Neural crest cell (in vitro differentiated cells): ENCODE data around the gene UVRAG. TPM values are rescaled to one million over a fixed set of nuclear protein-coding genes. Genes with fewer than 3 reads are reported as not detected.

Experiments
- DNase-seq: peaks from one replicate; pipeline ENCODE4 v3.0.0; 2021; ENCODE audit warnings: low read depth, mixed read lengths, low spot score
- H3K27ac Mint-ChIP-seq: one replicate; pipeline ENCODE4 v1.8.0; 2021; ENCODE audit warnings: mild to moderate bottlenecking, mixed read lengths; ENCODE audit not compliant: unreplicated experiment
- H3K27me3 Mint-ChIP-seq: 2 replicates; pipeline ENCODE4 v1.8.0; 2021; ENCODE audit warnings: low read depth, mild to moderate bottlenecking, mixed read lengths
- H3K36me3 Mint-ChIP-seq: 2 replicates; pipeline ENCODE4 v1.8.0; 2021; ENCODE audit warnings: low read depth, mild to moderate bottlenecking, mixed read lengths
- H3K4me1 Mint-ChIP-seq: 2 replicates; pipeline ENCODE4 v1.8.0; 2021; ENCODE audit warnings: mixed read lengths
- H3K4me3 Mint-ChIP-seq: one replicate; pipeline ENCODE4 v1.8.0; 2021; ENCODE audit warnings: mild to moderate bottlenecking, mixed read lengths
- H3K9me3 Mint-ChIP-seq: 2 replicates; pipeline ENCODE4 v1.8.0; 2021; ENCODE audit warnings: mixed read lengths
- CTCF ChIP-seq: fragments of 200-600 bp; sonication (generic); conservative IDR thresholded peaks from 2 replicates; pipeline ENCODE4 v1.5.0; 2021; ENCODE audit warnings: antibody characterized with exemption, mild to moderate bottlenecking
- total RNA-seq: library from RNA; stranded (reverse); gene quantifications from 2 replicates; pipeline ENCODE4 v1.2.1, GENCODE V29; 2021

UVRAG gene
- total RNA-seq, 1 donor from 2014 or later, result 29.0 TPM

GRCh38 chr11:76148941-76149613 lies 334.1 kb downstream of the UVRAG start:
- Mint-ChIP-seq H3K27me3 (peaks cover 3% of the 10 kb centered on the region), H3K36me3 (peaks cover 3% of the 10 kb centered on the region), H3K4me1 (peaks cover 23% of the 10 kb centered on the region), H3K27ac (no peak overlapping the region), H3K9me3 (no peaks in the 10 kb centered on the region), H3K4me3 (no peak overlapping the region)
- DNase-seq, result no peak
- TF ChIP-seq CTCF, result no peak

GRCh38 chr11:76149713-76150112 lies 334.7 kb downstream of the UVRAG start:
- TF ChIP-seq CTCF, result no peak
- Mint-ChIP-seq H3K27me3 (peaks cover 3% of the 10 kb centered on the region), H3K36me3 (peaks cover 3% of the 10 kb centered on the region), H3K4me3 (no peak overlapping the region), H3K27ac (peak overlapping the region; percentile 46), H3K4me1 (peaks cover 24% of the 10 kb centered on the region), H3K9me3 (no peaks in the 10 kb centered on the region)
- no peak for DNase-seq

- no peak for DNase-seq
- Mint-ChIP-seq H3K27ac (no peak overlapping the region), H3K4me1 (peaks cover 24% of the 10 kb centered on the region), H3K27me3 (peaks cover 3% of the 10 kb centered on the region), H3K4me3 (no peak overlapping the region), H3K36me3 (peaks cover 3% of the 10 kb centered on the region), H3K9me3 (no peaks in the 10 kb centered on the region)
- TF ChIP-seq CTCF, result no peak
Measured at GRCh38 chr11:76150141-76150540, 335.1 kb downstream of the UVRAG start.

GRCh38 chr11:76151556-76152085 lies 336.6 kb downstream of the UVRAG start:
- DNase-seq, result no peak
- no peaks in the 10 kb centered on the region for H3K36me3 Mint-ChIP-seq

GRCh38 chr11:76152086-76152681 lies 337.2 kb downstream of the UVRAG start:
- Mint-ChIP-seq H3K27ac (peak overlapping the region; percentile 60), H3K9me3 (no peaks in the 10 kb centered on the region), H3K36me3 (no peaks in the 10 kb centered on the region), H3K4me3 (peak overlapping the region; percentile 43), H3K4me1 (peaks cover 24% of the 10 kb centered on the region), H3K27me3 (peaks cover 5% of the 10 kb centered on the region)
- peak; percentile 89 for TF ChIP-seq CTCF
- DNase-seq, result peak; percentile 76

More at GRCh38 chr11:76151556-76152085, 336.6 kb downstream of the UVRAG start:
- H3K4me3 Mint-ChIP-seq, result no peak overlapping the region
- peaks cover 3% of the 10 kb centered on the region for H3K27me3 Mint-ChIP-seq
- H3K27ac Mint-ChIP-seq, result no peak overlapping the region
- TF ChIP-seq CTCF, result no peak
- peaks cover 24% of the 10 kb centered on the region for H3K4me1 Mint-ChIP-seq
- H3K9me3 Mint-ChIP-seq, result no peaks in the 10 kb centered on the region
